BE2C (cell line): Measurements from ENCODE around the gene CPOX.

Source experiments
- DNase-seq: peaks from one replicate; pipeline ENCODE4 v3.0.0-alpha.2; 2020
- H3K27me3 ChIP-seq: fragments of 250-450 bp; sonication (Bioruptor Pico); 2 replicates; pipeline ENCODE4 v1.5.1; 2020; ENCODE audit warnings: mild to moderate bottlenecking
- H3K36me3 ChIP-seq: fragments of 250-450 bp; sonication (Bioruptor Pico); 2 replicates; pipeline ENCODE4 v1.5.1; 2020; ENCODE audit warnings: mild to moderate bottlenecking
- H3K4me1 ChIP-seq: fragments of 250-450 bp; sonication (Bioruptor Pico); 2 replicates; pipeline ENCODE4 v1.5.1; 2020
- H3K4me3 ChIP-seq: 2 replicates; pipeline ENCODE4 v1.5.1; 2011; ENCODE audit warnings: low read depth, low read length
- H3K9me3 ChIP-seq: fragments of 250-450 bp; sonication (Bioruptor Pico); 2 replicates; pipeline ENCODE4 v1.5.1; 2020
- TF ChIP-seq, protein P1 (sequence below): IDR thresholded peaks from 2 replicates; pipeline ENCODE4 v1.5.1; 2012; ENCODE audit warnings: mild to moderate bottlenecking, low read depth, low read length

Gene CPOX

DNA sequence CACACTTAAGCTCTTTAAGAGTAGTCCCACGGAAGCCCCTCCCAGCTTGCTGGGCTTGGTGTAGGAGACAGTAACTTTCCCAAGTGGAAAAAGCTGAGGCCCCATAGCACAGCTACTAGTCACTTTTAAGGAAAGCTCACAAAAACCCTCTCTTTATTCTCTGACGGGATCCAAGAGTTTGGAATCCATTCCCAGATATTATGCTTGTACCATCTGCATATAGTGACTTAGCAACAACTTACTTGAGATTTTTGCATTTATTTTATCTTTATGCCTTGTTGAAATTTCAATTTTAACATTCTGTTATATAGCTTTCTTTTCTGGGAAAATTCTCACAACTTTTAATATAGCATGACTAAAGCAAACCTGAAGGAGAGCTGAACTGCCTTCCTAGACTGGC lies 42.2 kb downstream of the CPOX start:
- H3K27me3 ChIP-seq = peaks cover 58% of the 10 kb centered on the region
- no peaks in the 10 kb centered on the region; the same call in 1 of the 2 replicates for H3K4me1 ChIP-seq
- TF ChIP-seq, protein P1, sequence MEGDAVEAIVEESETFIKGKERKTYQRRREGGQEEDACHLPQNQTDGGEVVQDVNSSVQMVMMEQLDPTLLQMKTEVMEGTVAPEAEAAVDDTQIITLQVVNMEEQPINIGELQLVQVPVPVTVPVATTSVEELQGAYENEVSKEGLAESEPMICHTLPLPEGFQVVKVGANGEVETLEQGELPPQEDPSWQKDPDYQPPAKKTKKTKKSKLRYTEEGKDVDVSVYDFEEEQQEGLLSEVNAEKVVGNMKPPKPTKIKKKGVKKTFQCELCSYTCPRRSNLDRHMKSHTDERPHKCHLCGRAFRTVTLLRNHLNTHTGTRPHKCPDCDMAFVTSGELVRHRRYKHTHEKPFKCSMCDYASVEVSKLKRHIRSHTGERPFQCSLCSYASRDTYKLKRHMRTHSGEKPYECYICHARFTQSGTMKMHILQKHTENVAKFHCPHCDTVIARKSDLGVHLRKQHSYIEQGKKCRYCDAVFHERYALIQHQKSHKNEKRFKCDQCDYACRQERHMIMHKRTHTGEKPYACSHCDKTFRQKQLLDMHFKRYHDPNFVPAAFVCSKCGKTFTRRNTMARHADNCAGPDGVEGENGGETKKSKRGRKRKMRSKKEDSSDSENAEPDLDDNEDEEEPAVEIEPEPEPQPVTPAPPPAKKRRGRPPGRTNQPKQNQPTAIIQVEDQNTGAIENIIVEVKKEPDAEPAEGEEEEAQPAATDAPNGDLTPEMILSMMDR = no peak
- H3K9me3 ChIP-seq = no peaks in the 10 kb centered on the region
- no peak for DNase-seq
- no peaks in the 10 kb centered on the region for H3K36me3 ChIP-seq
- H3K4me3 ChIP-seq = no peak overlapping the region

DNA sequence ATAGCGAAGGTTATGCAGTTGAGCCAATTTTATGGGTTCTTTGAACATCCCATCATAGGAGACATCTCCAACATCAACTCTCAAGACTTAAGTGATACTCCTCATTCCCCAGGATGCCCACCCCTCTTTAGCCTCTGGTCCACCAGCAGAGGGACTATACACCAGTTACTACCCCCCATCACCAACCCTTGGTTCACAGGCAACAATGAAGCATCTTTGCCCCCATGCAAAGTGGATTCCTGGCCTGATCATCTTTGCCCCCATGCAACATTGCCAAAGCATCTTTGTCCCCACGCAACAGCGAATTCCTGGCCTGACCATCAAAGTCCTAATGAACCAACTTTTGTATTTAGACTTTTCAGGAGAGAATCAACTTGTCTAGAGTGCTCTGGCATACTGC lies 42.6 kb downstream of the CPOX start:
- TF ChIP-seq, protein P1 = no peak

DNA sequence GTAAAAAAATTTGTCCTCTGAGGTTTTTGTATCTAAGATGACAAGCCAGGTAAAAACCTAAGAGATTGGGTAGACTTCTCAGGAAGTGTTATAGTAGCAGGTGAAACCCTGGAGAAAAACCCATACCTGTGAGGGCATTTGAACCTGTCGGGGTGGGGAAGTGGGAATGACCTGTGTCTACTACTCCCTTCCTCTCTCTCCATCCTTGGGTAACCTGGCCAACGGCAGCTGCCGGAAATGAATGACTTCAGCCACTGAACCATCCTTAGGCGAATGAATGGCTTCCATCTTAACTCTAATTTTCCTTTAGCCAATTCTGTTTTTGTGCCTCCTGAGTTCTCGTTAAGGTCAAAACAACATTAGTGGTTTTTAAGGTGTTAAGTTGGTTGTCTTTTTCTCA lies 44.9 kb downstream of the CPOX start:
- Histone ChIP-seq H3K9me3 (no peaks in the 10 kb centered on the region; the same call in 1 of the 2 replicates), H3K4me3 (no peak overlapping the region), H3K4me1 (no peaks in the 10 kb centered on the region; the same call in 1 of the 2 replicates), H3K36me3 (no peaks in the 10 kb centered on the region), H3K27me3 (peaks cover 63% of the 10 kb centered on the region)
- no peak for DNase-seq
- TF ChIP-seq, protein P1 = no peak

More for the DNA sequence above, 42.6 kb downstream of the CPOX start:
- no peak overlapping the region for H3K4me3 ChIP-seq
- DNase-seq = no peak
- H3K36me3 ChIP-seq = no peaks in the 10 kb centered on the region
- H3K9me3 ChIP-seq = no peaks in the 10 kb centered on the region
- H3K27me3 ChIP-seq = peaks cover 57% of the 10 kb centered on the region
- H3K4me1 ChIP-seq = no peaks in the 10 kb centered on the region; the same call in 1 of the 2 replicates

DNA sequence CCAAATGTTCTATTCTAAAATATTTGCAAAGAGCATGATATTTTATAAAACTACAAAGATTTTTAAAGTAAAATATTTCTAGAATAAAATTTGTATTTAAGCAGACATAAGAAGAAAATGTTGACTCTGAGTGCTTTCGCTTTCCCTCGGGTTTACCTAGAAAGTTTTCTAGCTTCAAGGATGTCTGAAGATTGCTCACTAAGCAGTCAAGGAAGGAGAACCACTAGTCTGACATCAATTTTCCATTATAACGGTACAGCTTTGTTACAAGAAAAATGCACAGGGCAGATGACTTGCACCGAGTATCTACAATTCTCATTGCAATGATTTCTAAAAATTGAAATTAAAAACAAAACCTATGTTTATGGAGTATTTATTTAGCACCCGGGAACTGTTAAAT lies 47.5 kb downstream of the CPOX start:
- Histone ChIP-seq H3K4me1 (no peaks in the 10 kb centered on the region; the same call in 1 of the 2 replicates), H3K36me3 (no peaks in the 10 kb centered on the region), H3K4me3 (no peak overlapping the region), H3K9me3 (no peaks in the 10 kb centered on the region; the same call in 1 of the 2 replicates), H3K27me3 (peaks cover 63% of the 10 kb centered on the region)
- TF ChIP-seq, protein P1 = no peak
- no peak for DNase-seq

DNA sequence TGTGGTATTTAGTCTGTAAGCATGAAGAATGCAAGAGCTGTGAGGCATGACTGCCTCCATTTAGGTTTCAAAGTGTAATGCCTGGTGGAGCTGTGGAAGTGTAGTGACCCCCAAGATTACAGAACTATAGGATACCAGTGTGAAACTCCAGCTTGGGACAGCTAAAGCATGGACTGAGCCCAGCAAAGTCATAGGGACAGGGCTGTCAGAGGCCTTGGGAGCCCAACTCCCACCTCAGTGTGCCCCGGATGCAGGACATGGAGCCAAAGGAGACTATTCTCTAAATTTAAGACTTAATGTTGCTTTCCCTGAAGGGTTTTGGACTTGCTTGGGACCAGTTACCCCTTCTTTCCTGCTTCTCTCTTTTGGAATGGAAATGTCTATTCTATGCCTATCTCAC lies 50.8 kb downstream of the CPOX start:
- H3K36me3 ChIP-seq = no peaks in the 10 kb centered on the region
- H3K27me3 ChIP-seq = peaks cover 37% of the 10 kb centered on the region
- DNase-seq = no peak
- H3K4me3 ChIP-seq = no peak overlapping the region
- no peaks in the 10 kb centered on the region for H3K4me1 ChIP-seq
- H3K9me3 ChIP-seq = no peaks in the 10 kb centered on the region; the same call in 1 of the 2 replicates
- TF ChIP-seq, protein P1 = no peak

DNA sequence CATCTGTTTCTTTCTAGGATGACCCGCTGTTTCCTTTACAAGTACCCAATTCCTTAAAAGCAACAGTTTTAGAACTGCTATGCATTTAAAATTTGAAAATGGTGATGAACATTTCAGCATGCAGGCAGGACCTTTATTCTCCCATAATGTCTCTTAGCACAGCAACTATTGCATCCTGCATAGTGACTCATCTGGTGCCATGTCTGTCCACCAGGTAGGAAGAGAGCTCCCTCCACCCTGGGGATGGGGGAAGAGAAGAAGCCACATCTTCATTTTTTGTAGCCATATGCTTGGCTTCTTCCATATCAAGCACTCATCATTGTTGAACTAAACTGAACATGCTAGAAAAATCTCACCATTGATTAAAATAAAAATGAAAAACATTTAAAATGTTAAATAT lies 51.7 kb downstream of the CPOX start:
- Histone ChIP-seq H3K4me1 (no peaks in the 10 kb centered on the region), H3K27me3 (peaks cover 28% of the 10 kb centered on the region), H3K9me3 (no peaks in the 10 kb centered on the region; the same call in 1 of the 2 replicates), H3K4me3 (no peak overlapping the region), H3K36me3 (no peaks in the 10 kb centered on the region)
- TF ChIP-seq, protein P1 = no peak
- DNase-seq = no peak
